ENCODE results near the gene OR6Q1. TPM values are rescaled to one million over a fixed set of nuclear protein-coding genes. Genes with fewer than 3 reads are reported as not detected.

OR6Q1 gene
- total and polyA plus RNA-seq, 5 donors = not detected

GRCh38 chr11:58023435-58023931, 7.3 kb upstream of the OR6Q1 start, which contains the start of gene OR9Q1:
OR9Q1 (plus strand) TSS chr11:58023881; CDS start chr11:58179445, 155,564 bp downstream.
- DNase-seq = no peak
- Histone ChIP-seq H3K27me3 (ENCODE audit: control insufficient read depth, insufficient read depth) (no peaks in the 10 kb centered on the region), H3K27ac (ENCODE audit: low read length) (peak within 1 kb of the TSS; percentile 90), H3K9me3 (ENCODE audit: control insufficient read depth, low read length) (no peaks in the 10 kb centered on the region), H3K4me1 (ENCODE audit: control insufficient read depth, insufficient read depth, low read length) (peaks cover 5% of the 10 kb centered on the region), H3K4me3 (ENCODE audit: low read length) (no peak within 1 kb of the TSS)
- intact Hi-C loops (cut with DNase I) = no loop called here
- ATAC-seq = no peak
- 64% methylated on average over 5 of the region's 5 CpGs for WGBS

DNA sequence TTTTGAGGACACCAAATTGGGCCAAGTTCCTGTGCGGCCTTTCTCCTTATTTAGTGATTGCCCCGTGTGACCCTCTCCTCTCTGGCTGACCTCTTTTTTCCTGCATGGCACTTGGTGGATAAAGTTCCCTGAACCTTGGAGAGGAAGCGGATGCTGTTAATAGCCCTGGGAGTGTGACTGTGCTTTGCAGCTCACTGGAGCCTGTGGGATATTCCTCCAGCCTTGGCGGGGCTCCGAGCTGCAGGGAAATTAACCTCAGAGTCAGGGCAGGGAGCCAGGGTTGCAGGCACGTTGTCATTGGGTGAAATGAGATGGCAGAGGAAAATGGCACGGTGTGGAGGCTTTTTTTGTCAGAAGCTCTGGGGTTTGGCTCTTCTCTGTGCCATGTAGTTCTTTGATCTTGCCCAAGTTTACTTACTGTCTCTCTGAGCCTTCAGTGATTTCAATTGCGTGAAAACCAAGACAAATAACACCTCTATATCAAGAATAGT, 6.1 kb upstream of the OR6Q1 start:
- intact Hi-C loops (cut with DNase I) = no loop called here
- peak; percentile 74 to 92 (median 91) for DNase-seq
- ATAC-seq = peak; percentile 93 to 96
- peak overlapping the region; percentile 90 for H3K27ac ChIP-seq (ENCODE audit: low read length)
- H3K4me3 ChIP-seq (ENCODE audit: low read length) = no peak overlapping the region
- peaks cover 5% of the 10 kb centered on the region for H3K4me1 ChIP-seq (ENCODE audit: control insufficient read depth, insufficient read depth, low read length)
- no peaks in the 10 kb centered on the region for H3K27me3 ChIP-seq (ENCODE audit: control insufficient read depth, insufficient read depth)
- H3K9me3 ChIP-seq (ENCODE audit: control insufficient read depth, low read length) = no peaks in the 10 kb centered on the region
- WGBS = 20% methylated on average over 8 of the region's 8 CpGs

GRCh38 chr11:58027341-58027740, 3.4 kb upstream of the OR6Q1 start:
- no peaks in the 10 kb centered on the region for H3K9me3 ChIP-seq (ENCODE audit: control insufficient read depth, low read length)
- H3K4me3 ChIP-seq (ENCODE audit: low read length) = no peak overlapping the region
- no peak overlapping the region for H3K27ac ChIP-seq (ENCODE audit: low read length)
- H3K4me1 ChIP-seq (ENCODE audit: control insufficient read depth, insufficient read depth, low read length) = peaks cover 5% of the 10 kb centered on the region
- DNase-seq = no peak
- intact Hi-C loops (cut with DNase I) = no loop called here
- 78% methylated on average over 4 of the region's 4 CpGs for WGBS
- ATAC-seq = no peak
- no peaks in the 10 kb centered on the region for H3K27me3 ChIP-seq (ENCODE audit: control insufficient read depth, insufficient read depth)

GRCh38 chr11:58028687-58029411, 1.9 kb upstream of the OR6Q1 start:
- WGBS = 43% methylated on average over 6 of the region's 6 CpGs
- H3K27ac ChIP-seq (ENCODE audit: low read length) = peak overlapping the region; percentile 42
- no peaks in the 10 kb centered on the region for H3K9me3 ChIP-seq (ENCODE audit: control insufficient read depth, low read length)
- H3K27me3 ChIP-seq (ENCODE audit: control insufficient read depth, insufficient read depth) = no peaks in the 10 kb centered on the region
- H3K4me1 ChIP-seq (ENCODE audit: control insufficient read depth, insufficient read depth, low read length) = peaks cover 2% of the 10 kb centered on the region
- intact Hi-C loops (cut with DNase I) = no loop called here
- ATAC-seq (peak; percentile 31 to 32), DNase-seq (peak in 1 of 3 donors; percentile 44)
- no peak overlapping the region for H3K4me3 ChIP-seq (ENCODE audit: low read length)

- DNase-seq = no peak
- Histone ChIP-seq H3K4me1 (ENCODE audit: control insufficient read depth, insufficient read depth, low read length) (no peaks in the 10 kb centered on the region), H3K27ac (ENCODE audit: low read length) (no peak overlapping the region), H3K9me3 (ENCODE audit: control insufficient read depth, low read length) (no peaks in the 10 kb centered on the region), H3K27me3 (ENCODE audit: control insufficient read depth, insufficient read depth) (no peaks in the 10 kb centered on the region), H3K4me3 (ENCODE audit: low read length) (no peak overlapping the region)
- ATAC-seq = no peak
- WGBS = 86% methylated on average over 2 of the region's 2 CpGs
- intact Hi-C loops (cut with DNase I) = no loop called here
Measured at GRCh38 chr11:58034471-58034870, 3.7 kb downstream of the OR6Q1 start.

DNA sequence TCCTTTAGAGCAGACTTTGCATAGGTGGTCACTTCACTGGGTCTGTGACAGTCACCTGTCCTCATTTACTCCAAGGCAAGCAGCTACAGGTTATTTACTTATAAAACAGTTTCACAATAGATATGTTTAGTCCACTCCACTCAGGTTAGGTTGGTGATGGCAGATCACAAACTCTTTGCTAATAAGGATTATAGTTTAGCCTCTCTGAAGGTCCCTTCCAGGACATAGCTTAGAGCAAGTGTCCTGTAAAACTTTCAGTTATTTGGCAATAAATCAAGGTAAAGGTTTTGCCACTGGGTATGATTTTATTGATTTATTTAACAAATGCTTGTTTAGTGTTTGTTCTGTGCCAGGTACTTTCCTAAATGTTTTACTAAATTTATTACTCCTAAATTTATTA, 8.8 kb downstream of the OR6Q1 start:
- Histone ChIP-seq H3K4me1 (ENCODE audit: control insufficient read depth, insufficient read depth, low read length) (no peaks in the 10 kb centered on the region), H3K27me3 (ENCODE audit: control insufficient read depth, insufficient read depth) (no peaks in the 10 kb centered on the region), H3K9me3 (ENCODE audit: control insufficient read depth, low read length) (no peaks in the 10 kb centered on the region), H3K4me3 (ENCODE audit: low read length) (no peak overlapping the region), H3K27ac (ENCODE audit: low read length) (no peak overlapping the region)
- no peak for DNase-seq
- ATAC-seq = no peak
- intact Hi-C loops (cut with DNase I) = no loop called here

DNA sequence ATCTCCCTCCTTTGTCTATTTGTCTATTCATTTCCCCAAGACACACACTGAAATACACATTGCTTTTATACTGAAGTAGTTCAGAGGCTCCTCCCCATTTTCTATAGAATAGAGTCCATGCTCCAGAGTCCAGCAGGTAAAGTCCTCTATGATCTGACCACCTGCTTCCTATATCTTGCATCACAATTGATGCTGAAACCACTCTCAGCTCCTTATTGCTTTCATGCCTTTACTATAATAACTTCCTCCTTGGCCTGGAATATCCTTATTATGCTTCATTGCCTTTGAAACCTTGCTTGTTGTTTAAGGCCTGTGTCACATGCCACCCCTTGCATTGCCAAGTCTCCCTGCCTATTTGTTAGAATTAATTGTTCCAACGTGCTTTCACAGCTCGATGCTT, 12.6 kb downstream of the OR6Q1 start:
- ATAC-seq (no peak), DNase-seq (no peak)
- 78% methylated on average over 2 of the region's 2 CpGs for WGBS
- Histone ChIP-seq H3K4me1 (ENCODE audit: control insufficient read depth, insufficient read depth, low read length) (no peaks in the 10 kb centered on the region), H3K4me3 (ENCODE audit: low read length) (no peak overlapping the region), H3K27ac (ENCODE audit: low read length) (no peak overlapping the region), H3K27me3 (ENCODE audit: control insufficient read depth, insufficient read depth) (no peaks in the 10 kb centered on the region), H3K9me3 (ENCODE audit: control insufficient read depth, low read length) (no peaks in the 10 kb centered on the region)
- intact Hi-C loops (cut with DNase I) = no loop called here

DNA sequence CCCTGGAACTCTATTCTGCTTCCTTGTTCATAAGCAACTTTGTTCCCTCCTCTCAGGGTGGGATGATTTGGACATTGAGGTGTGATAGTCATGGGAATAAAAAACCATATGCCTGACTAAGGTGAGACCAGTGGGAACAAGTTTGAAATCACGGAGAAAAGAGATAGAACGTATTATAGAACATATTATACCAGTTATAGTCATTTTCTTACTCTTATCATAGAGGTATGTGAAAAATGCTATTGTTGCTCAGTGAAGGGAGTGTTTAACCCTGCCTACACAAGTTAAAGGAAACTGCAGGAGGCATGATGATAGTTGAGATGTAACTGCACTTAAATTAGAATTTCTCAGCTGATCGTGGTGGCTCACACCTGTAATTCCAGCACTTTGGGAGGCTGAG, 15.5 kb downstream of the OR6Q1 start:
- intact Hi-C loops (cut with DNase I) = no loop called here
- no peaks in the 10 kb centered on the region for H3K9me3 ChIP-seq (ENCODE audit: control insufficient read depth, low read length)
- WGBS = 50% methylated on average over 3 of the region's 3 CpGs

GRCh38 chr11:58047818-58048217, 17.1 kb downstream of the OR6Q1 start:
- no peaks in the 10 kb centered on the region for H3K27me3 ChIP-seq (ENCODE audit: control insufficient read depth, insufficient read depth)
- no peak overlapping the region for H3K4me3 ChIP-seq (ENCODE audit: low read length)
- DNase-seq = no peak
- no peaks in the 10 kb centered on the region for H3K4me1 ChIP-seq (ENCODE audit: control insufficient read depth, insufficient read depth, low read length)
- intact Hi-C loops (cut with DNase I) = no loop called here
- 78% methylated on average over 3 of the region's 3 CpGs for WGBS
- no peaks in the 10 kb centered on the region for H3K9me3 ChIP-seq (ENCODE audit: control insufficient read depth, low read length)
- ATAC-seq = no peak
- no peak overlapping the region for H3K27ac ChIP-seq (ENCODE audit: low read length)

More for the DNA sequence above, 15.5 kb downstream of the OR6Q1 start:
- Histone ChIP-seq H3K27ac (ENCODE audit: low read length) (no peak overlapping the region), H3K4me1 (ENCODE audit: control insufficient read depth, insufficient read depth, low read length) (no peaks in the 10 kb centered on the region), H3K27me3 (ENCODE audit: control insufficient read depth, insufficient read depth) (no peaks in the 10 kb centered on the region), H3K4me3 (ENCODE audit: low read length) (no peak overlapping the region)
- no peak for ATAC-seq
- DNase-seq = no peak

DNA sequence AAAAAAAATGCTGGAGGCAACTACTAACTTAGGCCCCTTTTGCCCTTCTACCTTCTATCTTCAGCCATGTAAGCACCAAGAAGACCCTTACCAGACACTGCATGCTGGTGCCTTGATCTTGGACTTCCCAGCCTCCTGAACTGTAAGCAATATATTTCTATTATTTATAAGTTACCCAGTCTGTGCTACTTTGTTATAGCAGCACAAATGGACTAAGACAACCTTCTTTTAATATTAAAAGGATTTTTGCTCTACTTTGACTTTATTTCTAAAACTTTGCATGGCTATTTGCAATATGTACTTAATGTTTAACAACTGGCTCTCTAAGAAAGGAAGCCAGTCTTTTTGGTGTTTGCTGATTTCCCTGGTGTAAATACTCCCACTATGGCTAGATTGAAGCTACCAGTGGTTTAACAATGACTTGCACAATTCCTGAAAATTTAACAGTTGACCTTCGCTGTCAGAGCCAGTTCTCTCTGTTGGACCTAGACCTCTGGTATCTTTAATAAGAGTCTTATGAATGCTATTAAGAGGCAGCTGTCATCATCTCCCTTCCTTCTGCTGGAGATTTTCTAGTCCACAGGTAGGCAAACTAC, 25.2 kb downstream of the OR6Q1 start:
- Histone ChIP-seq H3K27ac (ENCODE audit: low read length) (no peak overlapping the region), H3K9me3 (ENCODE audit: control insufficient read depth, low read length) (no peaks in the 10 kb centered on the region), H3K4me3 (ENCODE audit: low read length) (no peak overlapping the region), H3K4me1 (ENCODE audit: control insufficient read depth, insufficient read depth, low read length) (peaks cover 5% of the 10 kb centered on the region), H3K27me3 (ENCODE audit: control insufficient read depth, insufficient read depth) (no peaks in the 10 kb centered on the region)
- intact Hi-C loops (cut with DNase I) = no loop called here
- 93% methylated on average over 1 of the region's 1 CpG for WGBS
- DNase-seq (no peak), ATAC-seq (no peak)

- H3K9me3 ChIP-seq (ENCODE audit: control insufficient read depth, low read length) = no peaks in the 10 kb centered on the region
- H3K4me3 ChIP-seq (ENCODE audit: low read length) = no peak overlapping the region
- no peak overlapping the region for H3K27ac ChIP-seq (ENCODE audit: low read length)
- no peaks in the 10 kb centered on the region for H3K27me3 ChIP-seq (ENCODE audit: control insufficient read depth, insufficient read depth)
- peaks cover 5% of the 10 kb centered on the region for H3K4me1 ChIP-seq (ENCODE audit: control insufficient read depth, insufficient read depth, low read length)
- 84% methylated on average over 3 of the region's 3 CpGs for WGBS
- intact Hi-C loops (cut with DNase I) = no loop called here
- no peak for ATAC-seq
- no peak for DNase-seq
Measured at GRCh38 chr11:58057481-58057880, 26.7 kb downstream of the OR6Q1 start.

All from right cardiac atrium (tissue), 5 donors.